ENCODE measurements around the gene CERS4.
"Not testable (repeated sequence)": the region's sequence is repeated elsewhere in the genome, so short reads cannot be mapped to it uniquely, and the experiment has no call there.

DNA sequence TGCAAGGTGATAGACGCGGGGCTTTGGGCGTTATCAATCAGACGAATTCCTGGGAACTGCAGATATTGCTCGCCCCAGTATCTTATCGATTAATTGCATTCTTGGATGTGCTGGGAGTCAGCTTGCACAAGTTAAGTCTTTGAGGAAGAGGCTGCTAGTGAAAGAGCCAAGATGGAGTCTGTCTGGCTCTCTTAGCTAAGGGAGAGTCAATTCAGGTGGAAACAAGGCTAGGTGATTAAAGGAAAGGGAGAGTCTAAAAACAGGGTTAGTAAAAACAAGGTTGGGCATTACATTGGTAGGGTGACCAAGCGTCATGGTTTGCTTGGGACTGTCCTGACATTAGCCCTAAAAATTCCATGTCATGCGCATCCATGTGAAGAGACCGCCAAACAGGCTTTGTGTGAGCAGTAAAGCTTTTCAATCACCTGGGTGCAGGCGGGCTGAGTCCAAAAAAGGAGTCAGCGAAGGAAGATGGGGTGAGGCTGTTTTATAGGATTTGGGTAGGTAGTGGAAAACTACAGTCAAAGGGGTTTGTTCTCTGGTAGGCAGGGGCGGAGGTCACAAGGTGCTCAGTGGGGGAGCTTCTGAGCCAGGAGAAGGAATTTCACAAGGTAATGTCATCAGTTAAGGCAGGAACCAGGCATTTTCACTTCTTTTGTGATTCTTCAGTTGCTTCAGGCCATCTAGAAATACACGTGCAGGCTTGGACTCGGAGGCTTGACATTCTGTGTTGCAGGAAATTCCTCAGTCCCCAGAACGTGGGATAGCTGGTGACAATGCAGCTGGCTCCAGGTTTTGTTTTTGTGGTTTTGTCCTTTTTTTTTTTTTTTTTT is 5.7 kb upstream of the CERS4 start:
- TF ChIP-seq, protein P1, sequence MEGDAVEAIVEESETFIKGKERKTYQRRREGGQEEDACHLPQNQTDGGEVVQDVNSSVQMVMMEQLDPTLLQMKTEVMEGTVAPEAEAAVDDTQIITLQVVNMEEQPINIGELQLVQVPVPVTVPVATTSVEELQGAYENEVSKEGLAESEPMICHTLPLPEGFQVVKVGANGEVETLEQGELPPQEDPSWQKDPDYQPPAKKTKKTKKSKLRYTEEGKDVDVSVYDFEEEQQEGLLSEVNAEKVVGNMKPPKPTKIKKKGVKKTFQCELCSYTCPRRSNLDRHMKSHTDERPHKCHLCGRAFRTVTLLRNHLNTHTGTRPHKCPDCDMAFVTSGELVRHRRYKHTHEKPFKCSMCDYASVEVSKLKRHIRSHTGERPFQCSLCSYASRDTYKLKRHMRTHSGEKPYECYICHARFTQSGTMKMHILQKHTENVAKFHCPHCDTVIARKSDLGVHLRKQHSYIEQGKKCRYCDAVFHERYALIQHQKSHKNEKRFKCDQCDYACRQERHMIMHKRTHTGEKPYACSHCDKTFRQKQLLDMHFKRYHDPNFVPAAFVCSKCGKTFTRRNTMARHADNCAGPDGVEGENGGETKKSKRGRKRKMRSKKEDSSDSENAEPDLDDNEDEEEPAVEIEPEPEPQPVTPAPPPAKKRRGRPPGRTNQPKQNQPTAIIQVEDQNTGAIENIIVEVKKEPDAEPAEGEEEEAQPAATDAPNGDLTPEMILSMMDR (conservative IDR thresholded peaks at IDR 0.05) = not testable (repeated sequence)
- not testable (repeated sequence) for TF ChIP-seq EZH2 (IDR thresholded peaks at IDR 0.05; ENCODE audit: low read depth)
